ENCODE results near the gene TTLL7. TPM values are rescaled to one million over a fixed set of nuclear protein-coding genes. Genes with fewer than 3 reads are reported as not detected.

TTLL7 gene
- total and polyA plus RNA-seq, 10 donors = 0.59 to 4.8 (median 3.0) TPM

GRCh38 chr1:83927701-83928100, 71.2 kb downstream of the TTLL7 start:
- Histone ChIP-seq H3K4me3 (no peak overlapping the region), H3K4me1 (no peaks in the 10 kb centered on the region), H3K27ac (no peak overlapping the region), H3K27me3 (replicated peaks in 1 of 7) (no peaks in the 10 kb centered on the region), H3K9me3 (no peaks in the 10 kb centered on the region), H3K36me3 (no peaks in the 10 kb centered on the region)
- DNase-seq = no peak
- intact Hi-C loops (cut with DNase I; ENCODE audit: low total_unique reads) = loop anchor here (5.0 kb wide), 1 partner anchor 195 kb away; no protein-coding TSS in a partner anchor
- 52 to 80% (median 70%) methylated on average over 1 of the region's 1 CpG for WGBS, 5 donors
- TF ChIP-seq POLR2AphosphoS5 (IDR thresholded peaks at IDR 0.05) = no peak
- TF ChIP-seq POLR2A (IDR thresholded peaks at IDR 0.05) = no peak
- TF ChIP-seq CTCF (IDR thresholded peaks at IDR 0.05 in 8 of 11, conservative IDR thresholded peaks at IDR 0.05 in 3 of 11) = no peak

GRCh38 chr1:83927061-83927460, 71.9 kb downstream of the TTLL7 start:
- no peaks in the 10 kb centered on the region for H3K27me3 ChIP-seq (replicated peaks in 1 of 7)
- H3K4me1 ChIP-seq = no peaks in the 10 kb centered on the region
- no peak overlapping the region for H3K4me3 ChIP-seq
- TF ChIP-seq POLR2AphosphoS5 (IDR thresholded peaks at IDR 0.05) (no peak), CTCF (IDR thresholded peaks at IDR 0.05 in 8 of 11, conservative IDR thresholded peaks at IDR 0.05 in 3 of 11) (no peak), POLR2A (IDR thresholded peaks at IDR 0.05) (no peak)
- H3K9me3 ChIP-seq = no peaks in the 10 kb centered on the region
- no peak for DNase-seq
- intact Hi-C loops (cut with DNase I; ENCODE audit: low total_unique reads) = loop anchor here (5.0 kb wide), 1 partner anchor 195 kb away; no protein-coding TSS in a partner anchor
- no peak overlapping the region for H3K27ac ChIP-seq
- H3K36me3 ChIP-seq = no peaks in the 10 kb centered on the region

- intact Hi-C loops (cut with DNase I; ENCODE audit: low total_unique reads) = no loop called here
- no peak overlapping the region for H3K4me3 ChIP-seq
- H3K36me3 ChIP-seq = no peaks in the 10 kb centered on the region
- no peak for DNase-seq
- H3K27me3 ChIP-seq (replicated peaks in 1 of 7) = no peaks in the 10 kb centered on the region
- no peak overlapping the region for H3K27ac ChIP-seq
- TF ChIP-seq CTCF (IDR thresholded peaks at IDR 0.05 in 8 of 11, conservative IDR thresholded peaks at IDR 0.05 in 3 of 11) (no peak), POLR2AphosphoS5 (IDR thresholded peaks at IDR 0.05) (no peak), POLR2A (IDR thresholded peaks at IDR 0.05) (no peak)
- 63 to 84% (median 79%) methylated on average over 2 of the region's 2 CpGs for WGBS, 5 donors
- no peaks in the 10 kb centered on the region for H3K9me3 ChIP-seq
- H3K4me1 ChIP-seq = no peaks in the 10 kb centered on the region
These were observed 75.4 kb downstream of the TTLL7 start for GRCh38 chr1:83923553-83923952.

GRCh38 chr1:83922431-83922830, 76.5 kb downstream of the TTLL7 start:
- H3K4me3 ChIP-seq = no peak overlapping the region
- H3K27me3 ChIP-seq (replicated peaks in 1 of 7) = no peaks in the 10 kb centered on the region
- 0 to 94% (median 86%) methylated on average over 1 of the region's 1 CpG for WGBS, 5 donors
- DNase-seq = no peak
- intact Hi-C loops (cut with DNase I; ENCODE audit: low total_unique reads) = no loop called here
- H3K36me3 ChIP-seq = no peaks in the 10 kb centered on the region
- no peak overlapping the region for H3K27ac ChIP-seq
- no peaks in the 10 kb centered on the region for H3K9me3 ChIP-seq
- H3K4me1 ChIP-seq = no peaks in the 10 kb centered on the region
- no peak for TF ChIP-seq CTCF (IDR thresholded peaks at IDR 0.05 in 8 of 11, conservative IDR thresholded peaks at IDR 0.05 in 3 of 11)
- TF ChIP-seq POLR2AphosphoS5 (IDR thresholded peaks at IDR 0.05) = no peak
- TF ChIP-seq POLR2A (IDR thresholded peaks at IDR 0.05) = no peak
